Measurements from ENCODE around the gene REG1A.

The REG1A gene

GRCh38 chr2:79124907-79125720 is 4.8 kb downstream of the REG1A start:
- TF ChIP-seq CREB5 (CRISPR knock-in tag; IDR thresholded peaks at IDR 0.05; ENCODE audit: low read depth) (no peak), SNAI2 (CRISPR knock-in tag; IDR thresholded peaks at IDR 0.05) (no peak), ZNF8 (CRISPR knock-in tag; IDR thresholded peaks at IDR 0.05) (no peak), ARNTL (CRISPR knock-in tag; IDR thresholded peaks at IDR 0.05; ENCODE audit: borderline replicate concordance, low read depth) (no peak), ESRRG (CRISPR knock-in tag; IDR thresholded peaks at IDR 0.05) (no peak), ISL1 (CRISPR knock-in tag; IDR thresholded peaks at IDR 0.05) (no peak), GLIS3 (CRISPR knock-in tag; IDR thresholded peaks at IDR 0.05) (no peak), RARB (CRISPR knock-in tag; IDR thresholded peaks at IDR 0.05) (no peak), CSDC2 (CRISPR knock-in tag; IDR thresholded peaks at IDR 0.05) (no peak), ZFP30 (CRISPR knock-in tag; IDR thresholded peaks at IDR 0.05) (no peak), ZNF70 (CRISPR knock-in tag; IDR thresholded peaks at IDR 0.05) (no peak), TOX (CRISPR knock-in tag; IDR thresholded peaks at IDR 0.05; ENCODE audit: borderline replicate concordance) (no peak), ZFP3 (CRISPR knock-in tag; IDR thresholded peaks at IDR 0.05) (no peak), TCF4 (CRISPR knock-in tag; IDR thresholded peaks at IDR 0.05; ENCODE audit: borderline replicate concordance) (no peak), ZNF565 (CRISPR knock-in tag; conservative IDR thresholded peaks at IDR 0.05; ENCODE audit: low read depth) (no peak), OSR1 (CRISPR knock-in tag; IDR thresholded peaks at IDR 0.05) (no peak)
- no peak for ATAC-seq

GRCh38 chr2:79125721-79125985 is 5.4 kb downstream of the REG1A start:
- no peak for ATAC-seq

More at GRCh38 chr2:79125721-79125985, 5.4 kb downstream of the REG1A start:
- TF ChIP-seq ARNTL (CRISPR knock-in tag; IDR thresholded peaks at IDR 0.05; ENCODE audit: borderline replicate concordance, low read depth) (no peak), GLIS3 (CRISPR knock-in tag; IDR thresholded peaks at IDR 0.05) (no peak), OSR1 (CRISPR knock-in tag; IDR thresholded peaks at IDR 0.05) (no peak), POU6F1 (CRISPR knock-in tag; IDR thresholded peaks at IDR 0.05; ENCODE audit: borderline replicate concordance, low read depth) (no peak), ZC3H10 (CRISPR knock-in tag; IDR thresholded peaks at IDR 0.05) (no peak), ZNF70 (CRISPR knock-in tag; IDR thresholded peaks at IDR 0.05) (no peak), BACH2 (CRISPR knock-in tag; IDR thresholded peaks at IDR 0.05; ENCODE audit: borderline replicate concordance) (no peak), TCF4 (CRISPR knock-in tag; IDR thresholded peaks at IDR 0.05; ENCODE audit: borderline replicate concordance) (no peak), PATZ1 (CRISPR knock-in tag; IDR thresholded peaks at IDR 0.05; ENCODE audit: borderline replicate concordance) (no peak), SNAI2 (CRISPR knock-in tag; IDR thresholded peaks at IDR 0.05) (no peak), ZFP3 (CRISPR knock-in tag; IDR thresholded peaks at IDR 0.05) (no peak), RARB (CRISPR knock-in tag; IDR thresholded peaks at IDR 0.05) (no peak), ZNF8 (CRISPR knock-in tag; IDR thresholded peaks at IDR 0.05) (no peak), ZFP30 (CRISPR knock-in tag; IDR thresholded peaks at IDR 0.05) (no peak), CSRNP3 (CRISPR knock-in tag; IDR thresholded peaks at IDR 0.05) (no peak)
- TF ChIP-seq, protein P1, sequence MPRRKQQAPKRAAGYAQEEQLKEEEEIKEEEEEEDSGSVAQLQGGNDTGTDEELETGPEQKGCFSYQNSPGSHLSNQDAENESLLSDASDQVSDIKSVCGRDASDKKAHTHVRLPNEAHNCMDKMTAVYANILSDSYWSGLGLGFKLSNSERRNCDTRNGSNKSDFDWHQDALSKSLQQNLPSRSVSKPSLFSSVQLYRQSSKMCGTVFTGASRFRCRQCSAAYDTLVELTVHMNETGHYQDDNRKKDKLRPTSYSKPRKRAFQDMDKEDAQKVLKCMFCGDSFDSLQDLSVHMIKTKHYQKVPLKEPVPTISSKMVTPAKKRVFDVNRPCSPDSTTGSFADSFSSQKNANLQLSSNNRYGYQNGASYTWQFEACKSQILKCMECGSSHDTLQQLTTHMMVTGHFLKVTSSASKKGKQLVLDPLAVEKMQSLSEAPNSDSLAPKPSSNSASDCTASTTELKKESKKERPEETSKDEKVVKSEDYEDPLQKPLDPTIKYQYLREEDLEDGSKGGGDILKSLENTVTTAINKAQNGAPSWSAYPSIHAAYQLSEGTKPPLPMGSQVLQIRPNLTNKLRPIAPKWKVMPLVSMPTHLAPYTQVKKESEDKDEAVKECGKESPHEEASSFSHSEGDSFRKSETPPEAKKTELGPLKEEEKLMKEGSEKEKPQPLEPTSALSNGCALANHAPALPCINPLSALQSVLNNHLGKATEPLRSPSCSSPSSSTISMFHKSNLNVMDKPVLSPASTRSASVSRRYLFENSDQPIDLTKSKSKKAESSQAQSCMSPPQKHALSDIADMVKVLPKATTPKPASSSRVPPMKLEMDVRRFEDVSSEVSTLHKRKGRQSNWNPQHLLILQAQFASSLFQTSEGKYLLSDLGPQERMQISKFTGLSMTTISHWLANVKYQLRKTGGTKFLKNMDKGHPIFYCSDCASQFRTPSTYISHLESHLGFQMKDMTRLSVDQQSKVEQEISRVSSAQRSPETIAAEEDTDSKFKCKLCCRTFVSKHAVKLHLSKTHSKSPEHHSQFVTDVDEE (CRISPR knock-in tag; IDR thresholded peaks at IDR 0.05), result no peak

Measured in SK-N-SH treated with all-trans-retinoic acid at 6 μM for 48 hours (cell line).